AG20443 (cell line): ENCODE results near the gene RC3H1.
A peak's percentile ranks its signal among the peaks of the same experiment; 100 is the strongest.
"Not testable (repeated sequence)": the region's sequence is repeated elsewhere in the genome, so short reads cannot be mapped to it uniquely, and the experiment has no call there.

ENCODE experiments used
- DNase-seq: peaks from one replicate; pipeline ENCODE4 v3.0.0; 2012; ENCODE audit warnings: low spot score, mixed read lengths

RC3H1 gene, protein sequence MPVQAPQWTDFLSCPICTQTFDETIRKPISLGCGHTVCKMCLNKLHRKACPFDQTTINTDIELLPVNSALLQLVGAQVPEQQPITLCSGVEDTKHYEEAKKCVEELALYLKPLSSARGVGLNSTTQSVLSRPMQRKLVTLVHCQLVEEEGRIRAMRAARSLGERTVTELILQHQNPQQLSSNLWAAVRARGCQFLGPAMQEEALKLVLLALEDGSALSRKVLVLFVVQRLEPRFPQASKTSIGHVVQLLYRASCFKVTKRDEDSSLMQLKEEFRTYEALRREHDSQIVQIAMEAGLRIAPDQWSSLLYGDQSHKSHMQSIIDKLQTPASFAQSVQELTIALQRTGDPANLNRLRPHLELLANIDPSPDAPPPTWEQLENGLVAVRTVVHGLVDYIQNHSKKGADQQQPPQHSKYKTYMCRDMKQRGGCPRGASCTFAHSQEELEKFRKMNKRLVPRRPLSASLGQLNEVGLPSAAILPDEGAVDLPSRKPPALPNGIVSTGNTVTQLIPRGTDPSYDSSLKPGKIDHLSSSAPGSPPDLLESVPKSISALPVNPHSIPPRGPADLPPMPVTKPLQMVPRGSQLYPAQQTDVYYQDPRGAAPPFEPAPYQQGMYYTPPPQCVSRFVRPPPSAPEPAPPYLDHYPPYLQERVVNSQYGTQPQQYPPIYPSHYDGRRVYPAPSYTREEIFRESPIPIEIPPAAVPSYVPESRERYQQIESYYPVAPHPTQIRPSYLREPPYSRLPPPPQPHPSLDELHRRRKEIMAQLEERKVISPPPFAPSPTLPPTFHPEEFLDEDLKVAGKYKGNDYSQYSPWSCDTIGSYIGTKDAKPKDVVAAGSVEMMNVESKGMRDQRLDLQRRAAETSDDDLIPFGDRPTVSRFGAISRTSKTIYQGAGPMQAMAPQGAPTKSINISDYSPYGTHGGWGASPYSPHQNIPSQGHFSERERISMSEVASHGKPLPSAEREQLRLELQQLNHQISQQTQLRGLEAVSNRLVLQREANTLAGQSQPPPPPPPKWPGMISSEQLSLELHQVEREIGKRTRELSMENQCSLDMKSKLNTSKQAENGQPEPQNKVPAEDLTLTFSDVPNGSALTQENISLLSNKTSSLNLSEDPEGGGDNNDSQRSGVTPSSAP

DNA sequence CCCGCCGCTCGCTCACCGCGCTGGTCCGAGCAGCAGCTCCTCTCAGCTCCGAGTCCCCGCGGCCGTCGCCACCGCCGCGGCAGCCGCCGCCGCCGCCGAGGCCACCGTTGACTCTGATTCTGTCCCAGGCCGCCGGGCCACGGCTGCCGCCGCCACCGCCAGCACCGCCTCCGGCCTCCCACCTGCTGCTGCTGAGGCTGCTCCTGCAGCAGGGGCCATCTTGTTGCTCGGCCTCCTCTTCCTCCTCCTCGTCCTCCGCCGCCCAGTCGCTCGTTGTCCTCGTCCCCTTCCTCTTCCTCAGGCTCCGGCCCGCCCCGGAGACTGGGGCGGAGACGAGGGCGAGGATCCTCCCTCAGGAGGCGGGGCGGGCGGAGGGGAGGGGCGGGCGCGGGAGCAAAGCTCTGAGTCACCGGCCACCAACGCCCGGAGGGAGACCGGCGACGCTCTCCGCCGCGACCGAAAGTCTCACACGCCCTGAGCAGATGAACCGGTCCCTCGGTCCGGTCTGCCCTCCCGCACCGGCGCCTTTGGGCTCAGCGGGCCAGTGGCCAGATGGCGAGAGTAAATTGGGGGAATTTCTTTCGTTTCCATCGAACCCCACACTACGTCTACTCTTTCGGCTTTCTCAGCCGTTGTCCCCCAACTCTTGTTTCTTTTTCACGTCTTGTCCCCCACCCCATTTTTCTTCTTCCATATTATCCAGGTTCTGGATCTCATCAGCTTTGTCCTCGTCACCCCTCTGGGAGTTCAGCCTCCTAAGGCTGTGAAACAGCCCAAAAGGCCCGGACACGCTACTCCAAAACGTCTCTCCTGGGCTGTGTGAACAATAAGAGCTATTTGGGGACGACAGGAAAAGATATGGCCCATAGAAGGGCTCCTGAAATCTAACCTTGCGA is at the start of gene RC3H1:
Gene RC3H1 (minus strand): TSS at position 278 of the 896 bp plus-strand sequence. CDS start 29,372 bp downstream, outside the sequence.
- peak; percentile 95 for DNase-seq

DNA sequence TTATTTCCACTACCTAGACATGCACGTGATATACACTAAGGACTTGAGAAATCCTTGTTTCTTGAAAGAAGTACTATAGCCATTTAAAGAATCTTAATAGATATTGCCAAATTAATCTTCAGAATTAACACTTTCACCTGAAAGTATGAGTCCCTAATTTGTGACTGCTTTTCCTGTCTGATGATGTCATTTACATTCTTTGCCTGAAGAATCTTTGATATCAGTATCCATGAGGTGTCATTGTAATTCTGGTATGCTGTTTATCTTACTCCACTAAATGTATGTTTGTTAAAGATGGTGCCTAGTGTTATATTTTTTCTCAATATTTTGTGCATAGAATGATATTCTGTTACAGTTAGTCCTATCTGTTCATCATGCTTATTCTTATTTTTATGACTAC is 48.5 kb upstream of the RC3H1 start:
- DNase-seq = no peak

DNA sequence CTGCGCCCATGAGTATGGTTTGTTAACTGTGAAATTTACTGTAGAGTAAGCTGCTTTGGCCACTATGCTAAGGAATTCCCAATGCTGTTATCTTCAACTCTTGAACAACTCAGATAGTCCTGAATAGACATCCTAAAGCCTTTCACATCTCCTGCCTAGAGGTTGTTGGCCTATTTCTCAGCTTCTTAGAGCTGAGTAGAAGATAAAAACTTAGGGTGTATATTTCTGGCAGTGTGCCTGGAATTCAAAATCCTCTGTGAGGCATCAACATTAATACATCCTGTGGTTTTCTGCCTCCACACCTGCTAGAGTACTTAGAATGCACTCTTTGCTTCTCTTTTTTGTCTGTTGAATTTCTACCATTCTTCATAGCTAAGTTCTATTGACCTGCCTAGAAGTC is 45.8 kb upstream of the RC3H1 start:
- no peak for DNase-seq

DNA sequence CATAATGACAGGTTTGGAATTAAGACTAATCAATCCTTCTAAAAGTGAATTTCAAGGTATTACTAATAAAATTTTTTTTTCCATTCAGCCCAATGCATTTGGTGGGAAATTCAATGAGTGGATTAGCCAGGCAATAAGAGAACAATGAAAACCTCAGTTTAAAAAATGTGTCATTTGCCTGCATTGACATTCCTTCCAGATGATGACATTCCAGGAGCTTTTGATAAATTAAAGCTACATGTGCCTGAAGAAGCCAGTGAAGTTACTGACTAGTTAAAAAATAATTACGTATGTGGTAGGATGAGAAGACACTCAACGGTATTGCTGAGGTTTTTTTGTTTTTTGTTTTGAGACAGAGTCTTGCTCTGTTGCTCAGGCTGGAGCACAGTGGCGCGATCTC is 37.9 kb upstream of the RC3H1 start:
- DNase-seq = no peak

DNA sequence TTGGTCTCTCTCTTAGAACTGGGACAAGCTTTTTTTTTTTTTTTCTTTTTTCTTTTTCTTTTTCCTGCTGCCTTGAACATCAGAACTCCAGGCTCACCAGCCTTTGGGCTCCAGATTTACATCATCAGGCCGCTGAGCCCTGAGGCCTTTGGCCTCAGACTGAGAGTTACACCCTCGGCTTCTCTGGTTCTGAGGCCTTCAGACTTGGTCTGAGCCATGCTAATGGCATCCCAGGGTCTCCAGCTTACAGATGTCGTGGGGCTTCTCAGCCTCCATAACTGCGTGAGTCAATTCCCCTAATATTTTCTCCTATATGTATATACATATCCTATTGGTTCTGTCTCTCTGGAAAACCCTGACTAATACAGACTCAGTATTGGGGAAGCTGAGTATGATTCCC is 36.5 kb upstream of the RC3H1 start:
- no peak for DNase-seq

DNA sequence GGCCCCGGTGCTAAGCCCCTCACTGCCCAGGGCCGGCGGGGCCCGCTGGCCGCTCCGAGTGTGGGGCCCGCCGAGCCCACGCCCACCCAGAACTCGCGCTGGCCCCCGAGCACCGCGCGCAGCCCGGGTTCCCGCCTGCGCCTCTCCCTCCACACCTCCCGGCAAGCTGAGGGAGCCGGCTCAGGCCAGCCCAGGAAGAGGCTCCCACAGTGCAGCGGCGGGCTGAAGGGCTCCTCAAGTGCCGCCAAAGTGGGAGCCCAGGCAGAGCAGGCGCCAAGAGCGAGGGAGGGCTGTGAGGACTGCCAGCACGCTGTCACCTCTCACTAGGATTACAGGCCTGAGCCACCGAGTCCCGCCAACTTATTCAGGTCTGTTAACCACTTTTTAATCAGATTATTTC is 34.5 kb upstream of the RC3H1 start:
- DNase-seq = not testable (repeated sequence)

DNA sequence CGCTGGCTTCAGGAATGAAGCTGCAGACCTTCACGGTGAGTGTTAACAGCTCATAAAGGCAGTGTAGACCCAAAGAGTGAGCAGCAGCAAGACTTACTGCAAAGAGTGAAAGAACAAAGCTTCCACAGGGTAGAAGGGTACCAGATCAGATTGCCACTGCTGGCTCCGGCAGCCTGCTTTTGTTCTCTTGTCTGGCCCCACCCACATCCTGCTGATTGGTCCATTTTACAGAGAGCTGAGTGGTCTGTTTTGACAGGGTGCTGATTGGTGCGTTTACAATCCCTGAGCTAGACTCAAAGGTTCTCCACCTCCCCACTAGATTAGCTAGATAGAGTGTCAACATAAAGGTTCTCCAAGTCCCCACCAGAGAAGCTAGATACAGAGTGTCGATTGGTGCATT is 33.6 kb upstream of the RC3H1 start:
- not testable (repeated sequence) for DNase-seq

DNA sequence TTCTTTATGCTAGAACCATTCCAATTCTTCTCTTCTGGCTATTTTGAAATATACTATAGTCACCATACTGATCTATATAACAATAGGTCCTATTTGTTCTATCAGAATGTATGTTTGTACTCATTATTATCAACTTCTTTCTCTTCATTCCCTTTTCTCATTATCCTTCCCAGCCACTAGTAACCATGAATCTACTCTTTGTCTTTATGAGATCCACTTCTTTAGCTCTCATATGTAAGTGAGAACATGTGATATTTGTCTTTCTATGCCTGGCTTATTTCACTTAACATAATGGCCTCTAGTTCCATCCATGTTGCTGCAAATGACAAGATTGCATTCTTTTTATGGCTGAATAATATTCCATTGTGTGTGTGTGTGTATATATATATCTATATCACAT is 31.7 kb upstream of the RC3H1 start:
- DNase-seq = no peak

DNA sequence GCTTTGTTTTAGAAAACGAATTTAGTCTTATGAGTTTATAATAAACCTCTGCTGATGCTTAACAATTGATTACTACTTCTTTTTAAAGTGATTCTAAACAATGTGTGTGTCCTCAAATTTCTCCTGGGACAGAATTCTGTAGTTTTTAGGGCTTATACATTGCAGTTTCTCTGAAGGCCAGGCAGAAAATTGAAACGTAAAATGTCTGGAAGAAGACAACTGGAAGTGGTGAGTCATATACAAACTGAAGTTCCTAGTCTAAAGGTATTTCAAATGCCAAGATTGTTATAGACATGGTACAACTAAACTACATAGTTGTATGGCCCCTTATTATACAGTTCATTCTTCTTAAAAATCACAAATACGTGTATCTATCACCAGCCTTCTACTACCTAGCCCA is 30.5 kb upstream of the RC3H1 start:
- DNase-seq = no peak

DNA sequence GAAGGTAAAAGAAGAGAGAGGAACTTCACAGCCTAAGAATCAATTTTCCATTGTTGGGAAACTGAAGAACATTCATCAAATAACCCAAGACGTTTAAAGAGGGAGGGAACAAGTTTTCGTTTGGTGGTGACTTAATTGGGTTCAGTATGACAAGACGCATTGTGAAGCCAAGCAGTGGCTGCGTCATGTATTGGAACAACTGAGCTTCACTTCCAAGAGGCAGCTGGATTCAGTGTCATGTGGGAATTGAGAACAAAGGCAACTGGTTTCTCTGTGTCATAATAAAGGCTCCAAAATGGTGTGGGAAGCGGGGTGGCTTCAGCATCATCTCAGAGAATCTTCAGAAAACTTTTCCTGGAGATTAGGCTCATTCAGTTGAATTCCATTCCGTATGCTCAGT is 29.8 kb upstream of the RC3H1 start:
- peak; percentile 29 for DNase-seq

DNA sequence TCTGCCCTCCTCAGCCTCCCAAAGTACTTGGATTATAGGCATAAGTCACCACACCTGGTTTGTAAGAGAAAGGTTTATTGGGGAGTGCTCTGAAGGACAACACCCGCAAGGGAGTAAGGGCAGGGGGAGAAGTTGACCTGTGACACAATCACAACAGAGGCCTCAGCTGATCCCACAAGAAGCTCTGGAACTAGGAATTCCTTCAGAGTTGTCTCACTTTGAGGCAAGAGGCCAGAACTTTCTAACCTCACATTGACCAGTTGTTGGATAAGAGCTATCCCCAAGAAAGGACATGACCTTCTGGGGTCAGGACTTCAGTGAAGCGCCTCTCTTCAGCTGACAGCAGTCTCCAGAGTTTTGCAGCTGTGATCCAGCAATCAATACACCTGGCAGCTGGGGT is 27.4 kb upstream of the RC3H1 start:
- DNase-seq = peak; percentile 35

DNA sequence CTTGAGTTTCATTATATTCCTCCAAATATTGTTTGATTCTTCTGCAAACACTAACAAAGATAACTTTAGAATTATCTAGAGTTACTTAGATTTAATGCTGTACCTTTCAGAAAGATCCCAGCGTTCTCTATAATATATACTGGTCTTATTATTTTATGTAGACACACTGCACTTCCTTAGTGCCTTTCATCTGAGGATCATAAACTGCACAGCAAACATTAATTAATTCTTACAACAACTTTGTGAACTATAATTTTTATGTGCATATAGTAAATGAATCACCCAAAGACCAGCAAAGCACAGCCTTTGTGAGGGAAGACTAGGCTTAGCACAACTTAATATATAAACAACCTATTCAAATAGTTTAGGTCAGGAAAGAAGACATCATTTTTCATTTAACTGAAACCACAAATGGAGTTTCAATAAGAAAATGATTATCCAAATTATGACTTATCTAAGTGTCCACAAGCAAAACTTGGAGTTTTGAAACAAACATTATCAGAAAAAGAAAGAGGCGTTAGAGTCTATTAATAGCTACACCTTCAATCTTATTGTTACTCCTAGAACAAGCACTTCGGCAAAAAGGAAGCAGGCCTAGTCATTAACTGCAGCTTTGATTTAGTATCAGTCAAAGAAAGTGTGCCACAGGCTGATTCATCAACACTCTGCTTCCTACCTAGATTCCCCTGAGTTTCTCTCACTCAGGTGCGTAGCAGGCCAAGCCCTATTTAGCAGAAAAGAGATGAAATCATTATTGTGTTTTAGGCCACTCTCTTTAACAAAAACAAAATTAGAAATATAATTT is 22.5 kb upstream of the RC3H1 start:
- no peak for DNase-seq

DNA sequence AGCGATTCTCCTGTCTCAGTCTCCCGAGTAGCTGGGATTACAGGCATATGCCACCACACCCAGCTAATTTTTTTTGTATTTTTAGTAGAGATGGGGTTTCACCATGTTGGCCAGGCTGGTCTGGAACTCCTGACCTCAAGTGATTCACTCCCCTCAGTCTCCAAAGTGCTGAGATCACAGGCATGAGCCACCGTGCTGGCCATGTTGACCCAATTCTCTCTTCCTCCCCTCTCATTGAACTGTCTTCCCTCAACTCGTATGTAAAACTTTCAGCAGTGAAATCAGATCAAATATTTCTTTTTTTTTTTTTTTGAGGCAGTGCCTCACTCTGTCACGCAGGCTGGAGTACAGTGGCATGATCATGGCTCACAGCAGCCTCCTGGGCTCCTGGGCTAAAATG is 20.4 kb upstream of the RC3H1 start:
- not testable (repeated sequence) for DNase-seq

DNA sequence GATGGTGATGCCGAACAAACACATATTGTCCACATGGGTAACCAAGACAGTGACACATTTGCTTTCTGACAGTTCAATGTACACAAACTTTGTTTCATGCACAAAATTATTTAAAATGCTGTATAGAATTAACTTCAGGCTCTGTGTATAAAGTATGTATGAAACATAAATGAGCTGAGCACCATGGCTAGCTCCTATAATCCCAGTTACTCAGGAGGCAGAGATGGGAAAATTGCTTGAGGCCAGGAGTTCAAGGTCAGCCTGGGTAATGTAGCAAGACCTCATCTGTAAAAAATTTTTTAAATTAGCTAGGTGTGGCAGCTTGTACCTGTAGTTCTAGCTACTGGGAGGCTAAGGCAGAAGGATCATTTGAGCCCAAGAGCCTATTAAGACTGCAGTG is 19.2 kb upstream of the RC3H1 start:
- DNase-seq = no peak

DNA sequence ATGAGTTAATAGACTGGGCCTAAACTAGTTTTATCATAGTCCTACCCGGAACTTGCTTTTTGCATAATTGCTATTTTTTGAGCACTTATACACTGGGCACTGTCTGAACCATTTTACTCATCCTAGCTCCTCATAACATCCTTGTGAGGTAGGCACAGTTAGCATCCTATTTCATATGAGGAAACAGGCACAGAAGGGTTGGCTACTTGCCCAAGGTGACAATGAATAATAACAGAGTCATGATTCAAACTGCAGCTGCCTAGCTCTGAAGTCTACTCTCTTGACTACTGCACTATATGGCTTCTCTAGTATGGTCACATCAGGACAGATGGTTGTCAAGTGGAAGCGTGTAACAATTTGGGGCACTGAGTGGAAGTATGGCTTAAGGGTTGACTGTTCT is 18.2 kb upstream of the RC3H1 start:
- DNase-seq = peak; percentile 37

DNA sequence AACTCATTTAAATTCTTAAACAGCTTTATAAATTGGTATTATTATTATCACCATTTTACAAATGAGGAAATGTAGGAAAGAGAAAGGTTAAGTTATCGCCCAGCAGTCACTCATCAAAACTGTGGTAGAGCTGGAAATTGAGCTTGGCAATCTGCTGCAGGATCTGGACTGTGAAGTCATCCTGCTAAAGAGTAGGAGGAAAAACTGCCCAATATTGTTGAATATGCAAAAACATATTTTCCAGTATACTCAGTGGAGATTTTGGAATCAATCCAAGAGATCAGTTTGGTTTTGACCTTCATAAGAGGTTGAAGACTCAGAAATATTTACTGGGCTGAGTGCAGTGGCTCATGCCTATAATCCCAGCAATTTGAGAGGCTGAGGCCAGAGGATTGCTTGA is 16.9 kb upstream of the RC3H1 start:
- DNase-seq = no peak

DNA sequence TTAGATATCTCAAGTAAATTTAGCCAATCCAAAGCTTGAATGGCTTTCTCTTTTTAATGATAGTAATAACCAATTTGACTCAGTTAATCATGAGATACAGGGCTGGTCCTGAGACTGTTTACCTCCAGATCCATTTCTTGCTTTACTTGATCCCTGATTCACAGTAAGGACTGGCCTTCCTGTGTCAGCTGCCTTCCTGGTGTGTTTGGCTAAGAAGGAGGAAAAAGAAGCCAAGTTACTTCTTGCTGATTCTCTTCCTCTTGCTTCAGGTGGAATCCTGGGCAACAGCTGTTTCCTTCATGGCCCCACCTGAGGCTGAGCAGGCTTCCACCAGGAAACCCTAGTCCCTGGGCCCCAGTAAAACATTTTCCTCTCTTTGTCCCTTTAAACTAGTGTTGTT is 14.6 kb upstream of the RC3H1 start:
- no peak for DNase-seq

DNA sequence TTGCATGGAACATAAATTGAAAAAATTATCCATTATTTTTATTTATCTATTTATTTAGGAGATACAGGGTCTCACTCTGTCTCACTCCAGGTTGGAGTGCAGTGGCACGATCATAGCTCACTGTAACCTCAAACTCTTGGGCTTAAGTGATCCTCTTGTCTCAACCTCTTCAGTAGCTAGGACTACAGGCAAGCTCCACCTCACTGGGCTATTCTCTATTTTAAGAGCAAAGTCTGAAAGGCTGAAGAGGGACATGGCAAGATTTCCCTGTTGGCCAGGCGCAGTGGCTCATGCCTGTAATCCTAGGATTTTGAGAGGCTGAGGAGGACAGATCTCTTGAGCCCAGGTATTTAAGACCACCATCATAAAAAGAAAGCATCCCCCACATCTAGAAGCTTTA is 14.0 kb upstream of the RC3H1 start:
- no peak for DNase-seq

DNA sequence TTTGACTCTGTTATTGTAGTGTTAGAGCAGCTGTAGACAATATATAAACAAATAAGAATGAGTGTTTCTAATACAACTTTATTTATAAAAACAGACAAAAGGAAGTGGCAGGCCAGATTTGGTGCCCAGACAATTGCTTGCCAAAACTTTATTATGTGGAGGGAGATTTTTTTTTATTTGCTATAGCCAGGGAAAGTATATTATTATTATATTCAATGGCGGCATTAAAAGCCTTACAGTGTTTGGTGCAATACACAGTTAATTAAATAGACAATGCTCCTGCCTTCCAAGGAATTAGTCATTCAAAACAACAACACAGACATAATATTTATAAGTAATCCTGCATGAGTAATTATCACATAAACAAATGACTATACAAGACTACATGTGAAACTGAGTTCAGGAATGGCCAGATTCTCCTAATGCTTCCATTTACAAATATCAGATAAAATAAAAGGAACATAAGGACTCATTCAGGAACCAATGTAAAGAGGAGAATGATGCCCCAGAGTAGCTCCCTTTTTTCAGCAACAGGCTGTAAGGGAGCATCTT is 10.6 kb upstream of the RC3H1 start:
- no peak for DNase-seq

DNA sequence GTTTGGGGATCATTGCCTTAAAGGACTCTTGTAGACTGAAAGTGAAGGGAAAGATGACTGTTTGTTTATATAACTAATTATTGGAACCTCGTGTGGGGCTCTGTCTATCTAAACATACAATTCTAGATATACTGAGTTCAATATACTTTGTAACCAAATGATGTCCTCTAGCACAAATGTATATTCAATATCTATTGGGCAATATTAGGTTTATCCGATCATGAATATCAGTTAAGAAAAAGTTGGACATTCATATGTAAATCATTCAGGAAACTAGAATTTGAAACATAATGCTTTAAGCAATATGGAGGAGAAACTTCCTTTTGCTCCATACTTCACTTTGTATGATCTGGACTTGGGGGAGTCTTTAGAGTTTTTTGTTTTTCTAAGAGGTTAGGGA is 8.9 kb upstream of the RC3H1 start:
- no peak for DNase-seq

DNA sequence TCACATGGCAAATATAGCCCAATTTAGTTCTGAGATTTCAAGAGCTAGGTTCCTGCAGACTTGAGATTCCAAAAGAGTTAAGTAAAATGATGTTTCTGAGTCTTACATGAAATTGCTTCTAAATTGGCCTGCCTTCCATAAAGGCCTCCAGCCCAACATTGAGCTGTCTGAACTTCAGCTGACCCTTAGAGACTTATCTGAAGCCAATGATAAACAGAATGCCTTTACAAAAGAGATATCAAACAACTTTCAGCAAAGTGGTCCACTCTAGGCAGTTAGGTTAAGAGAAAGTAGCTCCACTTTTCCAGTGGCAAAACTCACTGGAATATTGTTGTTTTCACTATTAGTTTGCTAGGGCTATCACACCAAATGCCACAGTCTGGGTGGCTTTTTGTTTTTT is 6.3 kb upstream of the RC3H1 start:
- no peak for DNase-seq
